LNCaP clone FGC (cell line): Measurements from ENCODE around the gene PAN2.
A peak's percentile ranks its signal among the peaks of the same experiment; 100 is the strongest.
"Not testable (repeated sequence)": the region's sequence is repeated elsewhere in the genome, so short reads cannot be mapped to it uniquely, and the experiment has no call there.

Source experiments
- DNase-seq: peaks from one replicate; pipeline ENCODE4 v3.0.0-alpha.2; 2011; ENCODE audit warnings: low read depth
- H3K4me3 ChIP-seq: 2 replicates; pipeline ENCODE4 v1.5.1; 2011; ENCODE audit warnings: mild to moderate bottlenecking, low read depth, low read length, control low read depth
- CTCF ChIP-seq: IDR thresholded peaks from 2 replicates; pipeline ENCODE4 v1.5.1; 2012; ENCODE audit warnings: mild to moderate bottlenecking; ENCODE audit not compliant: control insufficient read depth, insufficient read depth; ENCODE audit errors: extremely low read depth

The PAN2 gene

DNA sequence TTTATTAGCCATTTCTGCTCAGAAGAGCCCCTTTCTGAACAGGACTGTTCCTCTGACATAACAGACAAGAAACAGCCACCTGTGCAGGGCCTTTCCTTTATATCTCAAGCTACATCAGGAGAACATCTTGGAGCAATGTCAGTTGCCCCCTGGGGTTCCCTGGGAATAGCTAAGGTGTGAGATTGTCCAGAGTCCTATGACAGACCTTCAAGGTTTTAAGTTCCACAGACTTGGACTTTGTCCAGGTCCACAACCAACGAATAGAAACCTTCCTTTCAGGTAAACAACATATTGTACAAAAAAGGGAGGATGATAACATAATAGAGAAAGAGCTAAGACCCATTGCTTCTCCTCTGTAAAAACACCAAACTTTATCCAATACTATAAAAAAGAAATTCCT lies 7.8 kb upstream of the PAN2 start:
- DNase-seq = no peak
- H3K4me3 ChIP-seq = no peak overlapping the region
- TF ChIP-seq CTCF = no peak

- no peak overlapping the region for H3K4me3 ChIP-seq
- no peak for DNase-seq
- no peak for TF ChIP-seq CTCF
Observed at GRCh38 chr12:56339158-56339422, 5.3 kb upstream of the PAN2 start.

- H3K4me3 ChIP-seq = no peak within 1 kb of the TSS
- TF ChIP-seq CTCF = no peak
- no peak for DNase-seq
Observed at GRCh38 chr12:56338308-56339157, 4.7 kb upstream of the PAN2 start, which contains the start of gene IL23A. IL23A (plus strand) TSS chr12:56338884; CDS start chr12:56339045, 161 bp downstream.

- DNase-seq = no peak
- no peak overlapping the region for H3K4me3 ChIP-seq
- no peak for TF ChIP-seq CTCF
Observed at GRCh38 chr12:56337753-56338251, 4.0 kb upstream of the PAN2 start.

DNA sequence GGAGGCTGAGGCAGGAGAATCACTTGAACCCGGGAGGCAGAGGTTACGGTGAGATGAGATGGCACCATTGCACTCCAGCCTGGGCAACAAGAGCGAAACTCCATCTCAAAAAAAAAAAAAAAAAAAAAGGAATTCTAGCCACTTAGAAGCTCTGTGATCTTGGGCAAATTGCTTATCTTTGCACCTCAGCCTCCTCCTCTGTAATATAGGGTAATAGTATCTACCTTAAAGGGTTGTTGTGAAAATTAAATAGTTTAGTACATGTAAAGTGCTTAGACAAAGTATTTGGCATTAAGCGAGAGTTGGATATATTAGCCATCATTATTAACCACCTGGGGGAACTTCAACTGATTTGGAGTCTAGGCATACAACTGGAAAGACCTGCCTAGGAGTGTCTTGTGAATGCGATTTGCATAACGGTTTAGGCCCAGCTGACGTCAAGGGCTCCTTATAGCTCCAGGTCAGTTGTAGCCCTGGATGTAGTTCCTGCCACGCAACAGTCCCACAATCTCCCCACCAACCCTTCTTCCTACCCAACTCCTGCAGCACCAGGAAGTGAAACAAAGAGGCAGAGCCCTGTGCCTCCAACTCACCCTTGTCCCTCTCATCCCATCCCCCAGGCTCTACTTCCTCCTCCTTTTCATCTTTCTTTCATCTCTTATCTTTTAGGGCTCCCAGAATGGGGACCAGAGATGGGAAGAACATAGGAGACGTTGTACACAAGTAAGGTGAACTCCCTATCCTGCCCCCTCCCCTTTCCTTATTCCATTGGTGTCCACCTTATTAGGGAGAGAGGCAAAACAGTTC lies 2.8 kb upstream of the PAN2 start:
- no peak for DNase-seq
- H3K4me3 ChIP-seq = no peak overlapping the region
- no peak for TF ChIP-seq CTCF

DNA sequence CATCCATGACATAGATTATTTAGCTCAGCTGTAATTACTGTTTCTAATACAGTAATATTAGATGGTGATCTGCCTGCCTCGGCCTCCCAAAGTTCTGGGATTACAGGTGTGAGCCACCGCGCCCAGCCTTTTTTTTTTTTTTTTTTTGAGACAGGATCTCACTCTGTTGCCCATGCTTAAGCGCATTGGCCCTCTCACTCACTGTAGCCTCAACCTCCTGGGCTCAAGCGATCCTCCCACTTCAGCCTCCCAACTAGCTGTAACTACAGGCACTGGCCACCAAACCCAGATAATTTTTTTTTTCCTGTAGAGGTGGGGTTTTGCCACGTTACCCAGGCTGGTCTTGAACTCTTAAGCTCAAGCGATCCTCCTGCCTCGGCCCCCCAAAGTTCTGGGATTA lies 1.7 kb upstream of the PAN2 start:
- not testable (repeated sequence) for DNase-seq

DNA sequence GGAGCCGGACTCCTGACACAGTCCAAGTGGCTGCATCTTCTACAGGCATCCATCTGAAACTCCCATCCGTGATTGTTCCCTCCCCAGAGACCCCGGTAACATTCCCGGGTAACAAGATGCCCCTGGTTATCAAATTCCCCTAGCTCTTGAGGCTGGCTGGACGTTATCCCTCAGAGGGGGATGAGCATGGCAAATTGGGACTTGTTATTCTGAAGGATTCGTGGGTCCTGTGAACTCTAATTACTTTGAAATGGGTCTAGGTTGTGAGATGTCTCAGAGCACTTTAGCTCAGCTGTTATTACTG lies 642 bp upstream of the PAN2 start:
- H3K4me3 ChIP-seq = peak overlapping the region; percentile 95
- DNase-seq = no peak
- no peak for TF ChIP-seq CTCF

More for the DNA sequence above, 1.7 kb upstream of the PAN2 start:
- H3K4me3 ChIP-seq = not testable (repeated sequence)
